GM06990 (cell line): ENCODE results near the gene BRICD5.

Source experiments
- DNase-seq: peaks from one replicate; pipeline ENCODE4 v3.0.0-alpha.2; 2011; ENCODE audit not compliant: insufficient read length; ENCODE audit errors: extremely low read depth
- H3K27me3 ChIP-seq: replicated peaks from 2 replicates; pipeline ENCODE4 v1.6.0; 2011; ENCODE audit warnings: low read length; ENCODE audit not compliant: control insufficient read depth, insufficient read depth
- H3K36me3 ChIP-seq: 2 replicates; pipeline ENCODE4 v1.5.1; 2011; ENCODE audit warnings: low read length; ENCODE audit not compliant: control insufficient read depth, insufficient read depth
- H3K4me3 ChIP-seq: replicated peaks from 2 replicates; pipeline ENCODE4 v1.5.1; 2011; ENCODE audit warnings: low read depth, mild to moderate bottlenecking, control low read depth, low read length
- TF ChIP-seq, protein P1 (sequence below): IDR thresholded peaks from 2 replicates; pipeline ENCODE4 v1.5.1; 2011; ENCODE audit warnings: low read length, control low read depth, mild to moderate bottlenecking, inconsistent platforms; ENCODE audit not compliant: insufficient read depth, poor library complexity, severe bottlenecking

Gene BRICD5

DNA sequence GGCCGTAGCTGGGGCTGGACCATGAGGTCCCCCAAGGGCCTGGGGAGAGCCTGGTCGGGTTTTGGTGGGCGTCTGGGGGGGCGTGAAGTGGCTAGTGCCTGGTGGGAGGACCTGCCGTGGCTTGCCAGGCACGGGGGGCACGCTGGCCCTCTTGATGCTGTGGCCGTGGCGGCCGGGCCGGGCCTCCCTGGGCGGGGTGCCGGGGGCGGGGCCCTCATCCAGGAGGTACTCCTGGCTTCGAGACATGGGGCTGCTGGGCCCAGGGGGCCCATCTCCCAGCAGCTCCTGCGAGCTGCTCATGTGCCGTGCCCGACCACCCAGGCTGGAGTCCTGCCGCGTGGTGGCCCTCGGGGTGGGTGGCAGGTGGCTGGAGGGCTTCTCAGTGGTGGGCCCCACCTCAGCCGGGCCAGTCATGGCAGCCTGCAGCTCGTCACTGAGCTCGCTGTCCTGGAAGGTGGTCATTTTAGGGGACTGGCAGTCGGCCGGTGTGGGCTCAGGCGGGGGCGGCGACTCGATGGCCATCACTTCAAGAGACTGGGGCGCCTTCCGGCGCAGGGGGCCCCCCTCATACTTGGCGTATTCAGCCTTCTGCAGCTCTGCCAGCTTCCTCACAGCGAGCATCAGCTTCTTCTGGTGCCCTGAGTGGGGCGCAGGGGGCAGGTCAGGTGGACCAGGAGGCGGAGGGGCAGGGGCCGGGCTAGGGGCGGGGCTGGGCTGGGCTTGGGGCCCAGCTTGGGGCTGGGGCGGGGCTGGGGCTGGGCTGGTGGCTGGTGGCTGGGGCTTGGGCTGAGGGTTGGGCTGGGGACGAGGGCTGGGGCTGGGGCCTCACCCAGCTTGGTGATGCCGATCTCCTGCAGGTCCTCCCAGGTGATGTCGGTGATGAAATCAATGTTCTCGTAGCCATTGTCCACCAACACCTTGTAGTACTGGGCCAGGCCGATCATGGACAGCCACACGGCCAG is 29.4 kb downstream of the BRICD5 start:
- TF ChIP-seq, protein P1, sequence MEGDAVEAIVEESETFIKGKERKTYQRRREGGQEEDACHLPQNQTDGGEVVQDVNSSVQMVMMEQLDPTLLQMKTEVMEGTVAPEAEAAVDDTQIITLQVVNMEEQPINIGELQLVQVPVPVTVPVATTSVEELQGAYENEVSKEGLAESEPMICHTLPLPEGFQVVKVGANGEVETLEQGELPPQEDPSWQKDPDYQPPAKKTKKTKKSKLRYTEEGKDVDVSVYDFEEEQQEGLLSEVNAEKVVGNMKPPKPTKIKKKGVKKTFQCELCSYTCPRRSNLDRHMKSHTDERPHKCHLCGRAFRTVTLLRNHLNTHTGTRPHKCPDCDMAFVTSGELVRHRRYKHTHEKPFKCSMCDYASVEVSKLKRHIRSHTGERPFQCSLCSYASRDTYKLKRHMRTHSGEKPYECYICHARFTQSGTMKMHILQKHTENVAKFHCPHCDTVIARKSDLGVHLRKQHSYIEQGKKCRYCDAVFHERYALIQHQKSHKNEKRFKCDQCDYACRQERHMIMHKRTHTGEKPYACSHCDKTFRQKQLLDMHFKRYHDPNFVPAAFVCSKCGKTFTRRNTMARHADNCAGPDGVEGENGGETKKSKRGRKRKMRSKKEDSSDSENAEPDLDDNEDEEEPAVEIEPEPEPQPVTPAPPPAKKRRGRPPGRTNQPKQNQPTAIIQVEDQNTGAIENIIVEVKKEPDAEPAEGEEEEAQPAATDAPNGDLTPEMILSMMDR, result no peak
- Histone ChIP-seq H3K27me3 (no peaks in the 10 kb centered on the region), H3K36me3 (peaks cover 10% of the 10 kb centered on the region), H3K4me3 (no peak overlapping the region)
- DNase-seq, result no peak

DNA sequence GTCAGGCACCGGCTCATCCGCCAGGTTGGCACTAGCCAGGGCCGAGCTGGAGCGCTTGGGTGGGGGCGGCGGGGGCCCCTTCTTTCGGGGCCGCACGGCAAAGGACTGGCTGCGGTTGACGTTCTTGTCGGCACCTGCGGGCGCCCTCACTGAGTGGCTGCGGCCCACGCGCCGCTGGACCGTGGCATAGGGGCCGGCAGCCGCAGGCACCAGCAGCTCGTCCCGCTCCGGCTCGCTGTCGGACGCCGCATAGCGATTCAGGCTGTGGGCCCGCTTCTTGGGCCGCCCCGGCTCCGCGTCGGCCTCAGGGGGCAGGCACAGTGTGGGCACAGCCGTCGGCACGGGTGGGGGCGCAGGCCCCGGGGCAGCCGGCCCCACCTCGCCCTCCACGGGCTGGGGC is 30.2 kb downstream of the BRICD5 start:
- Histone ChIP-seq H3K36me3 (peaks cover 16% of the 10 kb centered on the region), H3K4me3 (no peak overlapping the region), H3K27me3 (no peaks in the 10 kb centered on the region)
- no peak for DNase-seq
- TF ChIP-seq, protein P1, result no peak

DNA sequence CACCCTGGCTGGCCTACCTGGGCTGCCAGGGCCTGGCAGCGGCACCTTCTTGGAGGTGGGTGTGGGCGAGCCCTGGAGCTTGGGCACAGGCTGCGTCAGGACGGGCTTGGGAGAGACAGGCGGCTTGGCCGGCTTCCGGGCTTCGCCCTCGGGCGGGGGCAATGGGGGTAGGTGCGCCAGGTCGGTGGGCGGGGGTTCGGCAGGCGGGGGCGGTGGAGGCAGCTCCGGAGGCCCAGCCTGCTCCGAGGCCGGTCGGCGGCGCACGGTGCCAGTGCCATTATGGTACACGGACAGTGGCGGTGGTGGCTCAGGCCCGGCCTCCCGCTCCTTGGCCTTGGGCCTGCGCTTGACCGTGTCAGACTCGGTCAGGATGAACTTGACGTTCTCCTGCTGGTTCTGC is 31.1 kb downstream of the BRICD5 start:
- H3K36me3 ChIP-seq, result peaks cover 20% of the 10 kb centered on the region
- no peaks in the 10 kb centered on the region for H3K27me3 ChIP-seq
- no peak for DNase-seq
- TF ChIP-seq, protein P1, result no peak
- no peak overlapping the region for H3K4me3 ChIP-seq

DNA sequence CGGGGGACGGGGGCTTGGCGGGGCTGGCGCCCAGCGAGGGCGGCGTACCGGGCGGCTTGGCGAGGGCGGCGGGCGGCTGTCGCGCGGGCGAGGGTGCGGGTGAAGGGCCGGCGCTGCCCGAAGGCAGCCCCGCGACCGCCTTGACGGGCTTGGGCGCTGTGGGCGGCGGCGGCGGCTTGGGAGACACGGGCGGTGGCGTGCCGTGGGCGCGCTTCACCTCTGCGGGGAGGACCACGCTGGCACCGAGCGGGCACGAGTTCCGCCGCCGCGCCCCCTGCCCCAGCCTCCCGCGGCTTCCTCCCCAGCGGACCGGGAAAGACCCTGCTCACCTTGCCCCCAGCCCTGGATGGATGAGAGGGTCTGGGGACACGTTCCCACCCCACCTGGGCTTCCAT is 31.6 kb downstream of the BRICD5 start:
- Histone ChIP-seq H3K36me3 (peaks cover 22% of the 10 kb centered on the region), H3K4me3 (no peak overlapping the region)
- TF ChIP-seq, protein P1, result no peak

DNA sequence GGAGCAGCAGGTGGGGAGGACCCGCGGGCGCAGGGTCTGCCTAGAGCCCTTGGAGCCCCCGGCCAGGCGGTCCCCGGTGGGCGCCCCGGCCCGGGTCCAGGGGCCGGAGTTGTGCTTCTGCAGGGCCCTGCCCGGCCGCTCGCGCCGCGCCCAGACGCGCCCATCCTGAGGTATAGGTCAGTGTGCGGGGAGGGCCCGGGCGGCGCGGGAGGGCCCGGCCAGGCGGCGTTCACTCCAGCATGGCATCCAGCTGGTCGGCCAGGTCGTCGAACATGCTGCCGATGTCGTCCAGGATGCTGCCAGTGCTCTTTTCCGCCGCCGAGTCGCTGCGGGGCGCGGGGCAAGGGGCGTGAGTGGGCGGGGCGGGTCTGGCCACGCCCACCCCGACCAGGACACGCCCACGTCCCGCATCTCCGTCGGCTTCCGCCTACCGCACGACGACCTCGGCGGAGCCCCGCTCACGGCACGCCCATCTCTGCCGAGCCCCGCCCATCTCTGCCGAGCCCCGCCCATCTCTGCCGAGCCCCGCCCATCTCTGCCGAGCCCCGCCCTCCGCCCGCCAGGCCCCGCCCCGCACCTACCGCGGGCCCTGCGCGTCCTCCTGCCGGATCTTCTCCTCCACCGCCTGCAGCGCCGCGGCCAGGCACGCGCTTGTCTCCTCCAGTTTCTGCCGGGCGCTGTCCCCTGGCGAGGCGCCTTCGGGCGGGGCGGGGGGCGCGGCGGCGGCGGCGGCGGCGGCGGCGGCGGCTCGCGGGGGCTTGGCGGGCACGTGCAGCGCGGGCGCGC is 32.1 kb downstream of the BRICD5 start:
- H3K36me3 ChIP-seq, result peaks cover 22% of the 10 kb centered on the region
- H3K27me3 ChIP-seq, result no peaks in the 10 kb centered on the region
- TF ChIP-seq, protein P1, result no peak
- DNase-seq, result no peak
- no peak overlapping the region for H3K4me3 ChIP-seq

More for the DNA sequence above, 31.6 kb downstream of the BRICD5 start:
- H3K27me3 ChIP-seq, result no peaks in the 10 kb centered on the region
- DNase-seq, result no peak
